Glomerular visceral epithelial cell (primary cell): Measurements from ENCODE around the gene ORM2.

Experiments used
- DNase-seq: peaks from one replicate; pipeline ENCODE4 v3.0.0-alpha.2; 2016; ENCODE audit errors: extremely low spot score

The ORM2 gene

DNA sequence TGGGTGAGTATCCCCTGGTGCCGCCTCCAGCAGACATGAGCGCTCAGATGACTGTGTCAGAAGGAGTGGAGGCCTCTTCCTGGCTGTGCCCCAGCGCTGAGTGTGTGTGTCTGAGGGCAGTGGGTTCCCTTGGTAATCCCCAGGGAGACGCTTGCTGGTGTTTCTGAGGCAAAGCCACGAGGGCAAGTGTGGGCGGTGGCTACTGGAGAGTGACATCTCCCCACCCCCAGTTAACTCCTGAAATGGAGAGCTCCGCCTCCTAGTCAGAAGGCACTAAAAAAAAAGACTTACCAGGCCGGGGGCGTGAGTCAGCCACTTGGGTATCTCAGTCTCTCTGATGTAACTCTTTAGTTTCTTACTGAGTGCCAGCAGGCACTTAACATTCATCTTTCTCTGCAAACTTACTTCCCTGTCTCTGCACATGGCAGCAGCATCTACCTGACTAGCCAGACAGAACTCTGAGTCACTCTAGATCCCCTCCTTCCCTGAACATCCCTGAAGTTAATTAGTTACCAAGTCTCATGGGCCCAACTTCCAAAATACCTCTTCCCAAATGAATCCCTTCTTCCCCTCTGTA lies 19.3 kb downstream of the ORM2 start:
- DNase-seq: peak; percentile 99

DNA sequence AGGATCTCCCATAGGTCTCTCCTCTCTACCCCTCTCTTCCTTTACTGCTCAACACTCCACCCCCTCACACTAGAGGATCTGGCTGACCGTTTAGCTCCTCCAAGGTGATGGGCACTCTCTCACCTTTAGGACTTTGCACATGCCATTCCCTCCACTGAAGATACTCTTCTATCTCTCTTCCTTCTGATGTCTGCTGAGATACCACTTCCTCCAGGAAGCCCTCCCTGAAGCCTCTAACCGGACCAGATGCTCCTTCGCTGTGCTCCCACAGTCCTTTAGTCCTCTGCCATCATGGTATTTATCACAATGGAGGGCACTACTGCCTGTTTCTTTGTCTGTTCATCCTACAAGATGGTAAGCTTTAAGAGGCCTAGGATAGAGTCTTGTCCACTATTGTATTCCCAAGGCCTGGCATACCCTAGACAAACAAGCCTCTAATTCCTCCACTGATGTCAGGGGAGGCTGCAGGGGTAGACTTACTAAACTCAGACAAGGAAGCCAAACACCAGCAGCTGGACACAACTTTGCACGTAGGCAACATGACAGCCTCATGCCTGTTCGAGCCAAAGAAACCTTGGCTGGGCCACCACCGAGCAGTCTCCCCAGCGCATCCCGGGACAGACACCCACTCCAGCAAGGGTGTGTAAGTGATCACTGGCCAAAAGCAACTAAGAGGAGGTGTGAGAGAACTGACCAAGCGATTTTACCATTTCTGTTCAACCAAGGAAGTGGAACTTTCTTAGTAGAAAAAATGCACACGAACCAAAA lies 20.2 kb downstream of the ORM2 start:
- no peak for DNase-seq

- no peak for DNase-seq
Observed at GRCh38 chr9:114350636-114351401, 21.1 kb downstream of the ORM2 start.

GRCh38 chr9:114351932-114352331 lies 22.3 kb downstream of the ORM2 start:
- no peak for DNase-seq

- no peak for DNase-seq
Observed at GRCh38 chr9:114355821-114356220, 26.2 kb downstream of the ORM2 start.

DNA sequence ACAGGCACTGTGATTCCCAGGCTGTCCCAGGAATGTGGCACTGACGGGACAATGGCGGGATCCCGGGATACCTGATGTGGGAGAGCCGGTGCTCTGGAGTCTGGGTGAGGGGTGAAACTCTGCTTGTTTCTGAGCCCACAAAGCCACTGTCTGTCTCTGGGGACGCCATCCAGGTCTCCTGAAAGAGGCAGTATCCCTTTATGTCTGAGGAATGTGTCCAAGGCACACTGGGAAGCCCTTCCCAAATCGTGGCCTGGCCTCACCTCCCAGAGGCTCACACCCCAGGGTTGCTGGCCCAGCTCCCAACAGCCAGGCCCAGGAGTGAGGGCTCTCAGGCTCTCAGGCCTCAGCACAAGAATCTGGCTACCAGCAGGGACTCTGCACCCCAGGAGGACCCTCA lies 27.1 kb downstream of the ORM2 start:
- no peak for DNase-seq

- DNase-seq: no peak
Observed at GRCh38 chr9:114357360-114357759, 27.7 kb downstream of the ORM2 start.

DNA sequence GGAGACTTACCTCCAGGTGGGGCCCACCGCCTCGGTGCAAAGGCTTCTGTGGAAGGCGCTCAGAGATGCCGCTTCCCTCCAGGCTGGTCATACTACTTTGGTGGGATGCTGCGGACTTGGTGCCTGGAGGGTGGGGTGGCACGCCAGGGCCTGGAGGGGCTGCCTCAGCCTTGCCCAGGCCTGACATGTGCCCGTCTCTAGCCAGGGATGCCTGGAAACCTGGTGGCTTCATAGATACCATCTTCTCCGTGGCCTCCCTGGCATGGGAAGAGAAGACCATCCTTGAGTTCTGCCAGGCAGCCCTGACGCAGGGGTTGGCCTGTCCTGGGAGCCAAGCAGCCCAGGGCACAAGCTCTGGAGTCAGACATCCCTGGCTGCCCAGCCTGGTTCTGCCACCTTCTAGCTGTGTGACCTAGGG lies 28.3 kb downstream of the ORM2 start:
- DNase-seq: no peak

- DNase-seq: no peak
Observed at GRCh38 chr9:114359801-114360200, 30.1 kb downstream of the ORM2 start.

DNA sequence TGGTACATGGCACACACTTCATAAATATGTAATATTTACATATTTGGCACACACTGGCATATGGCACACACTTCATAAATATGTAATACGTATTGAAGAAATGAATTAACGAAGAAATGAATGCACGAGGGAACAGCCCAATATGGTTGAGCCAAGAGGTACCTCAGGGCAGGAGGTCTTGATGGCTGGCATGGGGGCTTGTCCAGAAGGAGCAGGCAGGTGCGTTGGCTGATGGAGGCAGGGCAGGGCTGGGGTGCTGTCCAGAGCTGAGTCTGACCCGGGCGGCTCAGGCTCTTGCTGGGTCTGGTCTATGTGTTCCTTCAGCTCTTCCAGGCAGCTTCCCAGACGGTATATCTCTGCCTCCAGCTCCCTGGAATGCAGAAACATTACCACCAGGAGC lies 31.9 kb downstream of the ORM2 start:
- no peak for DNase-seq

GRCh38 chr9:114362394-114362793 lies 32.7 kb downstream of the ORM2 start:
- DNase-seq: no peak

GRCh38 chr9:114363424-114363823 lies 33.8 kb downstream of the ORM2 start:
- DNase-seq: no peak

- peak; percentile 92 for DNase-seq
Observed at GRCh38 chr9:114364134-114365041, 34.7 kb downstream of the ORM2 start.

- no peak for DNase-seq
Observed at GRCh38 chr9:114365194-114365593, 35.5 kb downstream of the ORM2 start.

DNA sequence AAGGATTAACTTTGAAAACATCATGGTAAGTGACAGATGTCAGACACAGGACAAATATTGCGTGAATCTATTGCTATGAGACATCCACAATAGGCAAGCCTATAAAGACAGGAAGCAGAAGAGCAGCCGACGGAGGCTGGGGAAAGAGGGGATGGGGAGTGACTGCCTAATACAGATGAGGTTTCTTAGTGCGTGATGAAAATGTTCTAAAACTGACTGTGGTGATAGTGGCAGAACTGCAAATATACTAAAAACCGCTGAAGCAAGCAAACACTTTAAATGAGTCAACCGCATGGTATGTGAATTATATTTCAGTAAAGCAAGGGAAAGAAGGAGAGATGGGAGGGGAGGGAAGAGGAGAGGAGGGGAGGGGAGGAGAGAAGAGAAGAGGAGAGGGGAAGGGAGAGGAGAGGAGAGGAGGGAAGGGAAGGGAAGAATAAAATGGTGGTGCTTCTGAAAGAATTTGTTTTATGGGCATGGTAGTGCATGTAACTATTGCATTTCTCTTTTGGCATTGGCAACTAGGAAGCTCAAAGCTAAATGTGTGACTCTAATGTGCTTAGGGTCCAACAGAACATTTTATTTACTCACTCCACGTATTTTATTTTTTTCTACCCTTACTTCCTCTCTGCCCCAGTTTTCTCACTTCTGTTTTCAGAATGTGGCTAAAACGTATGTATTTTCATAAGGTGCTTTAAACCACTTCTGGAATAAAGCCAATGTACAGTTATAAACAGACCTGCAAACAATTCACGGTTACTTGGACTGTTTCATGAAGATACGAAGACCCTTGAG lies 36.9 kb downstream of the ORM2 start:
- peak; percentile 94 for DNase-seq

GRCh38 chr9:114367366-114367765 lies 37.7 kb downstream of the ORM2 start:
- DNase-seq: no peak

DNA sequence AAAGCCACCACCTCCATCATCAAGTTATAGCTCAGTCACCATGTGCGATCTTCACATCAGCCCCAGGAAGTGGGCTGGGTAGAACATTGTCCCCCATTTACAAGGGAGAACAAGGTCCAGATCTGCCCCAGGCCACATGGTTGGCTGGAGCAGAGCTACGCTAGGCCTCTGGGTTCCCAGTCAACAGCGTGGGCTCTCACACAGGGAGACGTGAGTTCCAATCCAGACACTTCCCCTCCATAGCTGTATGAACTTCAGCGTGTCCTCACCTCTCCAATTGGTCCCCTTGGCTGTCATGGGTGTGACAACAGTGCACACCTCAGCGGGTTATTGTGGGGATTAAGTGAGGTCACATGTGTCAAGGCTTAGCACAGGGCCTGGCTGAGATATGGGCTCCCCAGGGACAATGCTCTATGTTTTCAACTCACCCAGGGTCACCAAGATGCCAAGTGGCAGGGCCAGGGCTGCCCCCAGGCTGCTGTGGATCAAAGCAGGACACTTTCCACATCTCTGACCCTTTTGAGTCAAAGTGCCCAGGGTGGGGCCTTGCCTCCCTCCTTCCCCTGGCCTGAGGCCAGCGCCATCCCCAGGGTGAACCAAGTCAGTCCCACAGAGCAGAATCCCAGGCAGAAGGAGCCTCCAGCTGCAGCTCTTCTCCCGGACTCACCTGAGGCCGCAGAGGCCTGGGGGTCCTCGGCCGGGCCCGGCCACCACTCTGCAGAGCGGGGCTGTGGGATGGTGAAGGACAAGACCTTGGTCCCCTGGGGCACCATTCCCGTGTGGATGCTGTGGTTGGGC lies 38.3 kb downstream of the ORM2 start:
- no peak for DNase-seq

- no peak for DNase-seq
Observed at GRCh38 chr9:114369216-114370130, 39.8 kb downstream of the ORM2 start.
